Measurements from ENCODE around the gene NRIP2.

DNA sequence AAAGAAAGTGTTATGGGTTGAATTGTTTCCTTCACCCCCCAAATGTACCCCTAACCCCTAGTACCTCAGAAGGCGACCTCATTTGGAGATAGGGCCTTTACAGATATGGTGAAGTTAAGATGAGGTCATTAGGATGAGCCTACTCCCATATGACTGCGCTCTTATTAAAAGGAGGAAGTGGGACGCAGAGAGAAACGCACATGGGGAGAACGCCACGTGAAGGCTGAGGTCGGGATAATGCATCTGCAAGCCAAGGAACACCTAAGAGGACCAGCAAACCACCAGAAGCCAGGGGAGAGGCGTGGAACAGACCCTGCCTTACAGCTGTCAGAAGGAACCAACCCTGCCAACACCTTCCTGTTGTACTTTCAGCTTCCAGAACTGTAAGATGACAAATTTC is 1.7 kb upstream of the NRIP2 start:
- TF ChIP-seq POLR2AphosphoS5 (IDR thresholded peaks at IDR 0.05) (no peak), SMC3 (conservative IDR thresholded peaks at IDR 0.05; ENCODE audit: poor library complexity) (no peak)
- TF ChIP-seq, protein P1, sequence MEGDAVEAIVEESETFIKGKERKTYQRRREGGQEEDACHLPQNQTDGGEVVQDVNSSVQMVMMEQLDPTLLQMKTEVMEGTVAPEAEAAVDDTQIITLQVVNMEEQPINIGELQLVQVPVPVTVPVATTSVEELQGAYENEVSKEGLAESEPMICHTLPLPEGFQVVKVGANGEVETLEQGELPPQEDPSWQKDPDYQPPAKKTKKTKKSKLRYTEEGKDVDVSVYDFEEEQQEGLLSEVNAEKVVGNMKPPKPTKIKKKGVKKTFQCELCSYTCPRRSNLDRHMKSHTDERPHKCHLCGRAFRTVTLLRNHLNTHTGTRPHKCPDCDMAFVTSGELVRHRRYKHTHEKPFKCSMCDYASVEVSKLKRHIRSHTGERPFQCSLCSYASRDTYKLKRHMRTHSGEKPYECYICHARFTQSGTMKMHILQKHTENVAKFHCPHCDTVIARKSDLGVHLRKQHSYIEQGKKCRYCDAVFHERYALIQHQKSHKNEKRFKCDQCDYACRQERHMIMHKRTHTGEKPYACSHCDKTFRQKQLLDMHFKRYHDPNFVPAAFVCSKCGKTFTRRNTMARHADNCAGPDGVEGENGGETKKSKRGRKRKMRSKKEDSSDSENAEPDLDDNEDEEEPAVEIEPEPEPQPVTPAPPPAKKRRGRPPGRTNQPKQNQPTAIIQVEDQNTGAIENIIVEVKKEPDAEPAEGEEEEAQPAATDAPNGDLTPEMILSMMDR (IDR thresholded peaks at IDR 0.05; ENCODE audit: poor library complexity, severe bottlenecking), result no peak
